ENCODE measurements around the gene RXFP1.

- peak; percentile 78 for TF ChIP-seq CTCF (conservative IDR thresholded peaks at IDR 0.05; ENCODE audit: low read length)
- TF ChIP-seq EZH2phosphoT487 (IDR thresholded peaks at IDR 0.05; ENCODE audit: borderline replicate concordance), result no peak
These were observed 25.5 kb upstream of the RXFP1 start for GRCh38 chr4:158496030-158496741.

All from Loucy (cell line).